SK-N-SH (cell line): ENCODE data around the gene RAB11B. TPM values are rescaled to one million over a fixed set of nuclear protein-coding genes. Genes with fewer than 3 reads are reported as not detected.
A peak's percentile ranks its signal among the peaks of the same experiment; 100 is the strongest.

ENCODE experiments used
- CHD2 ChIP-seq: fragments of 150-350 bp; IDR thresholded peaks from 2 replicates; pipeline ENCODE4 v1.6.1; 2018; ENCODE audit warnings: low read length; ENCODE audit not compliant: partially characterized antibody
- FOXJ3 ChIP-seq: sonication (generic); formaldehyde crosslinking; IDR thresholded peaks from 2 replicates; pipeline ENCODE4 v1.5.1; 2020; ENCODE audit warnings: mild to moderate bottlenecking, missing genetic modification reagents
- GABPA ChIP-seq: IDR thresholded peaks from 2 replicates; pipeline ENCODE4 v1.4.0; 2012; ENCODE audit warnings: low read depth, mild to moderate bottlenecking
- JUND ChIP-seq: IDR thresholded peaks from 2 replicates; pipeline ENCODE4 v1.4.0; 2012
- MXI1 ChIP-seq: IDR thresholded peaks from 2 replicates; pipeline ENCODE4 v1.6.1; 2012; ENCODE audit warnings: mild to moderate bottlenecking, low read depth, low read length, improper control_type of control experiment
- NRF1 ChIP-seq: IDR thresholded peaks from 2 replicates; pipeline ENCODE4 v1.6.1; 2012; ENCODE audit warnings: low read depth, mild to moderate bottlenecking, low read length
- RAD21 ChIP-seq: IDR thresholded peaks from 2 replicates; pipeline ENCODE4 v1.6.1; 2012; ENCODE audit warnings: mild to moderate bottlenecking, low read length
- RFX5 ChIP-seq: IDR thresholded peaks from 2 replicates; pipeline ENCODE4 v1.6.1; 2012; ENCODE audit warnings: mild to moderate bottlenecking, improper control_type of control experiment, low read length
- RXRA ChIP-seq: IDR thresholded peaks from 2 replicates; pipeline ENCODE4 v1.4.0; 2012; ENCODE audit warnings: low read depth, mild to moderate bottlenecking, borderline replicate concordance
- SMC3 ChIP-seq: IDR thresholded peaks from 2 replicates; pipeline ENCODE4 v1.6.1; 2012; ENCODE audit warnings: low read depth, low read length, improper control_type of control experiment
- YY1 ChIP-seq: IDR thresholded peaks from 2 replicates; pipeline ENCODE4 v1.4.0; 2012; ENCODE audit warnings: low read depth, mild to moderate bottlenecking
- polyA plus RNA-seq, 3 experiments: library from polyadenylated mRNA; depleted of rRNA; stranded (reverse); fragments of >200 nt; gene quantifications; 2 replicates each; pipeline ENCODE4 v1.2.3, GENCODE V29; 2012
- TF ChIP-seq, protein P1 (sequence below): fragments of 150-350 bp; IDR thresholded peaks from 2 replicates; pipeline ENCODE4 v1.6.1; 2016; ENCODE audit warnings: mild to moderate bottlenecking, low read depth, low read length
- TF ChIP-seq, protein P2 (sequence below): IDR thresholded peaks from 2 replicates; pipeline ENCODE4 v1.4.0; 2012; ENCODE audit warnings: low read depth, borderline replicate concordance
- TF ChIP-seq, protein P3 (sequence below): fragments of 150-350 bp; IDR thresholded peaks from 2 replicates; pipeline ENCODE4 v1.6.1; 2017; ENCODE audit warnings: antibody characterized with exemption, low read length, low read depth, borderline replicate concordance
- TF ChIP-seq, protein P4 (sequence below): IDR thresholded peaks from 2 replicates; pipeline ENCODE4; 2012
- TF ChIP-seq, protein P5 (sequence below): fragments of 200-600 bp; sonication (generic); IDR thresholded peaks from 2 replicates; pipeline ENCODE4 v1.6.1; 2017; ENCODE audit warnings: antibody characterized with exemption, mild to moderate bottlenecking, moderate library complexity

The RAB11B gene
- polyA plus RNA-seq, 1 of the 3 experiments (the other 2 are of a cell fraction), result 127 TPM

DNA sequence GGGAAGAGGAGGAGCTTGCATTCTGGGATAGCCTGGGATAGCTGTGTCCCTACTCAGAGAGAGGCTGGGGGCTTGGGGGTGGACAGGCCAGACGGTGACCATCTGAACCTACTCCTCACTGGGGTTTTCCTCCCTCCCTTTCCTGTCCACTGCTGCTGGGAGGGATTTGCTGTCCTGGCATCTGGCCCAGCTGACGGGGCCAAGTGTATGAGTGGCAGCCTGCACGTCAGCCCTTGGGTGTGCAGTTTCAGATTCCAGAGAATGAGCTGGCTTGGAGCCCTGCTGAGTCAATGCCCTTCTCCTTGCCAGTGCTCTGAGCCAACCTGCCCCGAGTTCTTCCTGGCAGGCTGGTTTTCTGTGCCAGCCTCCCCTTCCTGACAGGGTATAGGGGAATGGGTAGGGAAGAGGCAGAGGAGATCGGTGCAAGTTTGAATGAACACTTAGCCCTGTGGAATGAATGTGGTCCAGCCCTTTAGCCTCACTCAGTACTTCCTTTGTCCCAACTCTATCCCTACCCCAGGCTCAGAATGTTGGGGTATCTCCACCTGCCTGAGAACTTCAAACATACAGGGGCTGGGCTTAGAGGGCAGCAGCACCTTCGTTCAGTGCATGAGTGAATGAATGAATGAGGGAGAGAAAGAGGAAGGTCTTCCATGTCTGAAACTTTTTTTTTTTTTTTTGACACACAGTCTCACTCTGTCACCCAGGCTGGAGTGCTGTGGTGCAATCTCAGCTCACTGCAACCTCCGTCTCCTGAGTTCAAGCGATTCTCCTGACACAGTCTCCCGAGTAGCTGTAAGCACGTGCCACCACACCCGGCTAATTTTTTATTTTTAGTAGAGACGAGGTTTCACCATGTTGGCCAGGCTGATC lies 28.0 kb upstream of the RAB11B start (continued):
- TF ChIP-seq, protein P1, sequence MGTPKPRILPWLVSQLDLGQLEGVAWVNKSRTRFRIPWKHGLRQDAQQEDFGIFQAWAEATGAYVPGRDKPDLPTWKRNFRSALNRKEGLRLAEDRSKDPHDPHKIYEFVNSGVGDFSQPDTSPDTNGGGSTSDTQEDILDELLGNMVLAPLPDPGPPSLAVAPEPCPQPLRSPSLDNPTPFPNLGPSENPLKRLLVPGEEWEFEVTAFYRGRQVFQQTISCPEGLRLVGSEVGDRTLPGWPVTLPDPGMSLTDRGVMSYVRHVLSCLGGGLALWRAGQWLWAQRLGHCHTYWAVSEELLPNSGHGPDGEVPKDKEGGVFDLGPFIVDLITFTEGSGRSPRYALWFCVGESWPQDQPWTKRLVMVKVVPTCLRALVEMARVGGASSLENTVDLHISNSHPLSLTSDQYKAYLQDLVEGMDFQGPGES, result no peak
- TF ChIP-seq NRF1 (no peak), YY1 (no peak), SMC3 (no peak), FOXJ3 (CRISPR knock-in tag) (no peak), JUND (peak; percentile 90; the same call in 1 of the 2 replicates), GABPA (peak; percentile 33; the same call in 1 of the 2 replicates), MXI1 (peak; percentile 69; the same call in 1 of the 2 replicates), CHD2 (peak; percentile 69), RXRA (peak; percentile 97), RAD21 (0 out of 2 replicates have a peak, but pooled peaks have one; percentile 21), RFX5 (no peak)
- TF ChIP-seq, protein P2, sequence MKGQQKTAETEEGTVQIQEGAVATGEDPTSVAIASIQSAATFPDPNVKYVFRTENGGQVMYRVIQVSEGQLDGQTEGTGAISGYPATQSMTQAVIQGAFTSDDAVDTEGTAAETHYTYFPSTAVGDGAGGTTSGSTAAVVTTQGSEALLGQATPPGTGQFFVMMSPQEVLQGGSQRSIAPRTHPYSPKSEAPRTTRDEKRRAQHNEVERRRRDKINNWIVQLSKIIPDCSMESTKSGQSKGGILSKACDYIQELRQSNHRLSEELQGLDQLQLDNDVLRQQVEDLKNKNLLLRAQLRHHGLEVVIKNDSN, result no peak
- TF ChIP-seq, protein P3, sequence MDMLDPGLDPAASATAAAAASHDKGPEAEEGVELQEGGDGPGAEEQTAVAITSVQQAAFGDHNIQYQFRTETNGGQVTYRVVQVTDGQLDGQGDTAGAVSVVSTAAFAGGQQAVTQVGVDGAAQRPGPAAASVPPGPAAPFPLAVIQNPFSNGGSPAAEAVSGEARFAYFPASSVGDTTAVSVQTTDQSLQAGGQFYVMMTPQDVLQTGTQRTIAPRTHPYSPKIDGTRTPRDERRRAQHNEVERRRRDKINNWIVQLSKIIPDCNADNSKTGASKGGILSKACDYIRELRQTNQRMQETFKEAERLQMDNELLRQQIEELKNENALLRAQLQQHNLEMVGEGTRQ, result no peak
- TF ChIP-seq, protein P4, sequence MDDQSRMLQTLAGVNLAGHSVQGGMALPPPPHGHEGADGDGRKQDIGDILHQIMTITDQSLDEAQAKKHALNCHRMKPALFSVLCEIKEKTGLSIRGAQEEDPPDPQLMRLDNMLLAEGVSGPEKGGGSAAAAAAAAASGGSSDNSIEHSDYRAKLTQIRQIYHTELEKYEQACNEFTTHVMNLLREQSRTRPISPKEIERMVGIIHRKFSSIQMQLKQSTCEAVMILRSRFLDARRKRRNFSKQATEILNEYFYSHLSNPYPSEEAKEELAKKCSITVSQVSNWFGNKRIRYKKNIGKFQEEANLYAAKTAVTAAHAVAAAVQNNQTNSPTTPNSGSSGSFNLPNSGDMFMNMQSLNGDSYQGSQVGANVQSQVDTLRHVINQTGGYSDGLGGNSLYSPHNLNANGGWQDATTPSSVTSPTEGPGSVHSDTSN, result peak; percentile 98
- TF ChIP-seq, protein P5, sequence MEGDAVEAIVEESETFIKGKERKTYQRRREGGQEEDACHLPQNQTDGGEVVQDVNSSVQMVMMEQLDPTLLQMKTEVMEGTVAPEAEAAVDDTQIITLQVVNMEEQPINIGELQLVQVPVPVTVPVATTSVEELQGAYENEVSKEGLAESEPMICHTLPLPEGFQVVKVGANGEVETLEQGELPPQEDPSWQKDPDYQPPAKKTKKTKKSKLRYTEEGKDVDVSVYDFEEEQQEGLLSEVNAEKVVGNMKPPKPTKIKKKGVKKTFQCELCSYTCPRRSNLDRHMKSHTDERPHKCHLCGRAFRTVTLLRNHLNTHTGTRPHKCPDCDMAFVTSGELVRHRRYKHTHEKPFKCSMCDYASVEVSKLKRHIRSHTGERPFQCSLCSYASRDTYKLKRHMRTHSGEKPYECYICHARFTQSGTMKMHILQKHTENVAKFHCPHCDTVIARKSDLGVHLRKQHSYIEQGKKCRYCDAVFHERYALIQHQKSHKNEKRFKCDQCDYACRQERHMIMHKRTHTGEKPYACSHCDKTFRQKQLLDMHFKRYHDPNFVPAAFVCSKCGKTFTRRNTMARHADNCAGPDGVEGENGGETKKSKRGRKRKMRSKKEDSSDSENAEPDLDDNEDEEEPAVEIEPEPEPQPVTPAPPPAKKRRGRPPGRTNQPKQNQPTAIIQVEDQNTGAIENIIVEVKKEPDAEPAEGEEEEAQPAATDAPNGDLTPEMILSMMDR, result no peak
